NCI-H1417 treated with DMSO at 0.1 percent for 48 hours (cell line): Measurements from ENCODE around the gene AGA.

Experiments
- DNase-seq: peaks from one replicate; lab custom pipeline; 2025; lab: John Stamatoyannopoulos, UW

Gene AGA

GRCh38 chr4:177441803-177442622, at the start of gene AGA:
Gene AGA (minus strand): TSS chr4:177442437. CDS start chr4:177442375, 62 bp downstream.
- DNase-seq, result peak; percentile 60

- DNase-seq, result no peak
These were observed 49.8 kb upstream of the AGA start for GRCh38 chr4:177492022-177492421.

GRCh38 chr4:177490769-177491168, 48.5 kb upstream of the AGA start:
- DNase-seq, result no peak

- no peak for DNase-seq
These were observed 47.4 kb upstream of the AGA start for GRCh38 chr4:177489471-177490246.

DNA sequence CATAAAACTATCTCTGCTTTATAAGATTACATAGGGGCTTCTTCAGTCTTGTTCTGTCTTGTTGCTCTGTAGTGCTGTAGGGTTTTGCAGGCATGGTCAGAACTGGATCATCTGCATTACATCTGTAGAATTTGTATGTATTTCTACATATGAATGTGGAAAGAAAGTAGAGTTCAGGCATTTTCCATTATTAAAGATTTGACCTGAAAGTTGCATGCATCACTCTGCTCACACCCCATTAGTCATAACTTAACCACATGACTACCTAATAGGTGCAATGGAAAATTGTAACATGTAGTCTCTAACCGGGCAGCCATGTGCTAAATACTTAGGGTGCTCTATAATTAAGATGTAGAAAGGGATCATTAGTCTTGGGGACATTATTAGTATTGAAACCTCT, 45.7 kb upstream of the AGA start:
- DNase-seq, result no peak

DNA sequence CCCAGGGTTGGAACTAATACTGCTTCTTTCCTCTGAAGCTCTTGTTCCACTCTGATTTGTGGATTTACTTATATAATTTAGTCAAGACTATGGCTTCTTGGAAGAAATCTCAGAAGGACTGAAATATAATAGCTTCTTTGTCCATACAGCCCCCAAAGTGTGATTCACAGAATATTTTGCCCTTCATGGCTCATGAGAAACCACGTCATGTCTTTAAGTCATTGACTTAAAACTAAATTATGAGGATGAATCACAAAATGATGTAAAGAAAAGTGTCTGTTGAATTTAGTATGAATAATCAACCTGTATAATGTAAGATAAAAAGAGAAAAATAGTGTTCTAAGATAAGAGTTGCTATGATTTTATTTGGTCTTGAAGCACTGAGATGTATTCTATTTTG, 43.3 kb upstream of the AGA start:
- no peak for DNase-seq

- no peak for DNase-seq
These were observed 42.4 kb upstream of the AGA start for GRCh38 chr4:177484613-177485021.

GRCh38 chr4:177483760-177484159, 41.5 kb upstream of the AGA start:
- DNase-seq, result no peak

DNA sequence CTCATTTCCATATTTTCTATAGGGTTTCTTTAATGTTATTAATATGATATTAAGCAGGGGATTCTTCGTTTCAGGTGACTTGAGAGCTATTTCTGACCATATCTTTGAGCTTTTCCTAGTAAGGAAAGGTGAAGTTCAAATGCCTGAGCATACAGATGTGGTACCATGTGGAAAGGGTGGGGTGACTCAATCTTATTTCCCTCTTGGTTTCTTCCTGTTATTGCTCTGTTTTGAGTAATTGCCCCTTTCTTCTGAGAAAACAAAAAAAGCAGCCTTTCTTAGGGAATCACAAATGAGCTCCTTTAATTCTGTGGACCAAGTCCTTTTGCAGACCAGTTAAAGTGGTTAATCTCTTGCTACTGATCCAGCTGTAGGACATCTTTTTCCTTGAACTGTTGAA, 41.0 kb upstream of the AGA start:
- DNase-seq, result no peak

DNA sequence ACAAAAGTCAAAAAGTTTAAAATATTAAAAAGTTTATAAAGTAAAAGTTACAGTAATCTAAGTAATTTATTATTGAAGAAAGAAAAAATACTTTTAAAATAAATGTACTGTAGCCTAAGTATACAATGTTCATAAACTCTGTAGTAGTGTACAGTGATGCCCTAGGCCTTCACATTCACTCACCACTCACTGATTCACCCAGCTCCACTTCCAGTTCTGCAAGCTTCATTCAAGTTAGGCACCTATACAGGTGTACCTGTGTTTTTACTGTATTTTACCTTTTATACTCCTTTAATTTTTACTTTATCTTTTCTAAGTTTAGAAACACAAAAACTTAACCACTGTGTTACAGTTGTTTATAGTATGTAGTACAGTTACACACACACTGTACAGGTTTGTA, 40.1 kb upstream of the AGA start:
- no peak for DNase-seq

- no peak for DNase-seq
These were observed 38.6 kb upstream of the AGA start for GRCh38 chr4:177480795-177481194.

DNA sequence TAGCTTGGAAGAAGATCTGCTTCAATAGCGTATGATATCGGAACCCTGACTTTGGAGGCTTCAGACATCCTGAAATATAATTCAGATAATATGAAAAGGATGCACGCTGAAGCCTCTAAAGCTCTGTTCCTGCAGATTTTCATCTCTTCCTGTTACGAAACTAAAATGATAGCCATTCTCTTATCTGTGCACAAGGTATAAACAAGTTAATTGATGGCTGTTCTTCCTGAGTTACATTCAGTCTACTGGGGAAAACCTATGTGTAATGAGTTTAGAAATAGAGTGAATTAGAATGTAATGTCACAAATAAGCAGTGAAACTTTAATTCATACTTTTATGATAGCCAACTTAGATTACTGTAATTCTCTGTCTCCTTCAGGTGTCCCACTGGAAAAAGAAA, 36.8 kb upstream of the AGA start:
- DNase-seq, result no peak

DNA sequence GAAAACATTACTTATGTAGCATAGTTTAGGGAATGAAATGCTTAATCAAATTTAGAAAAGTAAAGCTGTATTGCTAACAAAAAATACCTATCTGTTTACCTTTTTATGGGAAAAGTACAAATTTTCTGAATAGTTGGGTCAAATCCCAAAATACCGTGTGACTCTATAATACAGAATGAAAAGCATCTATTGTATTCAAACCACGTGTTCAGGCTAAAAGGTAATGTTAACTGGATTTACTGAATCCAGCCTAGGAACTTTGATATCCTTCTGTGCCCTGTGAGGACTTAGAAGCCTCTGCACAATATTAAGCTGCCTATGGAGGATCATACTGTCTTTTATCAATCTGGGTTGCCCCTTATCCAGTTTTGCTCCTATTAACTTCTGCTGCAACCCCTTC, 36.3 kb upstream of the AGA start:
- DNase-seq, result no peak

DNA sequence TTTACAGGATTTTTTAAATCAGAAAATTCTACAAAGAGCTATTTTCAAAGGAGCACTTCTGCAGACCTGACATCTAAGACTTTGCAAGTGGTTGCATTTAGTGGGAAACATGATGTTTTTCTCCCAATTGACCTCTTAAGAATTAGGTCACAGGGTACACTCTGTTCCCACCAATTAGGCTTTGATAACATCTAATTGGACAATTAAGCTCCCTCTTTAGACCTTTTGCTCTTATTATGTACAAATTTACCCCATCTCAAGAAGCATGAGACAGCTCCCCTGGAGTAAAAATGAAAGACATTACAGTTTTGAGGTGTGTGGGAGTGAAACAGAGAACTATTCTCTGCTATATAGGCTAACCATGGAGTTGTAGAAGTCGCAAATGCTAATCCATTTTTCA, 31.8 kb upstream of the AGA start:
- no peak for DNase-seq

- DNase-seq, result no peak
These were observed 21.8 kb upstream of the AGA start for GRCh38 chr4:177464026-177464425.

- no peak for DNase-seq
These were observed 19.4 kb upstream of the AGA start for GRCh38 chr4:177461606-177462005.

GRCh38 chr4:177460460-177460859, 18.2 kb upstream of the AGA start:
- no peak for DNase-seq

- no peak for DNase-seq
These were observed 13.3 kb upstream of the AGA start for GRCh38 chr4:177455561-177455970.

- DNase-seq, result no peak
These were observed 10.9 kb upstream of the AGA start for GRCh38 chr4:177453116-177453515.

GRCh38 chr4:177451108-177451500, 8.9 kb upstream of the AGA start:
- no peak for DNase-seq

DNA sequence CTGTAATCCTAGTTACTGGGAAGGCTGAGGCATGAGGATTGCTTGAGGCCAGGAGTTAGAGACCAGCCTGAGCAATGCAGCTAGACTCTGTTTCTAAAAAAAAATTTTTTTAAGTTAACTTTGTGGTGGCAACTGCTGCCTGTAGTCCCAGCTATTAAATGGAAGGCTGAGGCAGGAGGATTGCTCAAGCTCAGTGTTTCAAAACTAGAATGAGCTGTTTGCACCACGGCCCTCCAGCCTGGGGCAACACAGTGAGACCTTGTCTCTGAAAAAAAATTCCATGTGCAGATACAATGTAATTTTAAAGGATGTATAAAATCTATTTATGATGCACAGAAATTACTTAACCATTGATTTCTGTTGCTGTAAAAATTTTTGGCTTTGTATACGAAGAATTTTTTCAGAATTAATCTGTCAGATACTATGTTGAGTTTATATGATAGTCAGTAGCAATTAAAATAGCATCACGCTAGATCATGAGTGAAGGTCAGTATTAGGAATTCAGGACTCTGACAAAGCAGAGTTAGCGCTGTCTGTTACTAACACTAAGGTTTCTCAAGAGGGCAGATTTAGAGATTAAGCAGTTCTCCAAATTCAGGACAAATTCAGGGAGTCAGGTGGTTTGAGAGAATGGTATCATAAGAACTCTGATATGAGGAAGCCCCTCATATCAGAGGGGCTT, 8.3 kb upstream of the AGA start:
- DNase-seq, result no peak

GRCh38 chr4:177448850-177449249, 6.6 kb upstream of the AGA start:
- no peak for DNase-seq
